Bronchial epithelial cell (primary cell): ENCODE data around the gene SLC18A2. TPM values are rescaled to one million over a fixed set of nuclear protein-coding genes. Genes with fewer than 3 reads are reported as not detected.

Source experiments
- DNase-seq: peaks from one replicate; pipeline ENCODE4 v3.0.0-alpha.2; 2010; ENCODE audit warnings: low read depth
- FAIRE-seq: peaks from 2 replicates; lab custom pipeline; 2011; peaks lifted over from hg19 to GRCh38; lab: Jason Lieb, UNC
- H3K27me3 ChIP-seq: 2 replicates; pipeline ENCODE4 v1.5.1; 2011; ENCODE audit warnings: low read length; ENCODE audit not compliant: control insufficient read depth, insufficient read depth
- H3K36me3 ChIP-seq: 2 replicates; pipeline ENCODE4 v1.5.1; 2011; ENCODE audit warnings: low read length; ENCODE audit not compliant: control insufficient read depth, insufficient read depth
- H3K4me3 ChIP-seq: 2 replicates; pipeline ENCODE4 v1.5.1; 2011; ENCODE audit warnings: mild to moderate bottlenecking, low read depth, low read length, control low read depth
- total RNA-seq: library from RNA; depleted of rRNA; stranded (reverse); fragments of >200 nt; gene quantifications from 2 replicates; pipeline ENCODE4 v1.2.1, GENCODE V29; 2014
- TF ChIP-seq, protein P1 (sequence below): IDR thresholded peaks from 2 replicates; pipeline ENCODE4 v1.5.1; 2011; ENCODE audit warnings: mild to moderate bottlenecking, moderate library complexity, low read length, control low read depth, inconsistent platforms; ENCODE audit not compliant: insufficient read depth, severe bottlenecking

Gene SLC18A2
- total RNA-seq, 1 donor from 2014 or later, result not detected

GRCh38 chr10:117327262-117327661 lies 86.3 kb downstream of the SLC18A2 start:
- DNase-seq (no peak), FAIRE-seq (no peak)
- TF ChIP-seq, protein P1, sequence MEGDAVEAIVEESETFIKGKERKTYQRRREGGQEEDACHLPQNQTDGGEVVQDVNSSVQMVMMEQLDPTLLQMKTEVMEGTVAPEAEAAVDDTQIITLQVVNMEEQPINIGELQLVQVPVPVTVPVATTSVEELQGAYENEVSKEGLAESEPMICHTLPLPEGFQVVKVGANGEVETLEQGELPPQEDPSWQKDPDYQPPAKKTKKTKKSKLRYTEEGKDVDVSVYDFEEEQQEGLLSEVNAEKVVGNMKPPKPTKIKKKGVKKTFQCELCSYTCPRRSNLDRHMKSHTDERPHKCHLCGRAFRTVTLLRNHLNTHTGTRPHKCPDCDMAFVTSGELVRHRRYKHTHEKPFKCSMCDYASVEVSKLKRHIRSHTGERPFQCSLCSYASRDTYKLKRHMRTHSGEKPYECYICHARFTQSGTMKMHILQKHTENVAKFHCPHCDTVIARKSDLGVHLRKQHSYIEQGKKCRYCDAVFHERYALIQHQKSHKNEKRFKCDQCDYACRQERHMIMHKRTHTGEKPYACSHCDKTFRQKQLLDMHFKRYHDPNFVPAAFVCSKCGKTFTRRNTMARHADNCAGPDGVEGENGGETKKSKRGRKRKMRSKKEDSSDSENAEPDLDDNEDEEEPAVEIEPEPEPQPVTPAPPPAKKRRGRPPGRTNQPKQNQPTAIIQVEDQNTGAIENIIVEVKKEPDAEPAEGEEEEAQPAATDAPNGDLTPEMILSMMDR, result no peak

More at GRCh38 chr10:117327262-117327661, 86.3 kb downstream of the SLC18A2 start:
- Histone ChIP-seq H3K27me3 (no peaks in the 10 kb centered on the region), H3K4me3 (no peak overlapping the region), H3K36me3 (no peaks in the 10 kb centered on the region)

Other genes starting within 250 kb of the SLC18A2 start
- 2.1 and 3.1 TPM in 2 replicates for gene SHTN1, start 235.9 kb upstream of the SLC18A2 start, total RNA-seq
- not detected in 2 replicates for gene VAX1, start 102.8 kb upstream of the SLC18A2 start, total RNA-seq
- not detected in 2 replicates for gene KCNK18, start 43.6 kb upstream of the SLC18A2 start, total RNA-seq
- 20.3 and 27.9 TPM in 2 replicates for gene PDZD8, start 134.3 kb downstream of the SLC18A2 start, total RNA-seq